ENCODE results near the gene CST2. TPM values are rescaled to one million over a fixed set of nuclear protein-coding genes. Genes with fewer than 3 reads are reported as not detected.

Gene CST2
- total and polyA plus RNA-seq, 12 donors = 0.75 TPM; not detected in 11

GRCh38 chr20:23776067-23776771 lies 50.3 kb downstream of the CST2 start:
- peaks cover 0 to 7% (median 0%) of the 10 kb centered on the region in 11 donors for H3K9me3 ChIP-seq
- no peaks in the 10 kb centered on the region for H3K4me1 ChIP-seq
- no peaks in the 10 kb centered on the region for H3K36me3 ChIP-seq
- H3K27ac ChIP-seq = no peak overlapping the region
- no peak for DNase-seq
- no peak for ATAC-seq
- intact Hi-C loops (cut with DNase I) = loop anchor here in 1 of 10 donors (10.0 kb wide), 1 partner anchor 49 kb away; the partner anchor contains the start of gene CST2
- WGBS, 2 donors = 19 to 25% methylated on average over 11 to 14 of the region's 14 CpGs
- peaks cover 0 to 20% (median 0%) of the 10 kb centered on the region in 7 donors for H3K27me3 ChIP-seq
- TF ChIP-seq CTCF (IDR thresholded peaks at IDR 0.05) = no peak
- no peak overlapping the region for H3K4me3 ChIP-seq

DNA sequence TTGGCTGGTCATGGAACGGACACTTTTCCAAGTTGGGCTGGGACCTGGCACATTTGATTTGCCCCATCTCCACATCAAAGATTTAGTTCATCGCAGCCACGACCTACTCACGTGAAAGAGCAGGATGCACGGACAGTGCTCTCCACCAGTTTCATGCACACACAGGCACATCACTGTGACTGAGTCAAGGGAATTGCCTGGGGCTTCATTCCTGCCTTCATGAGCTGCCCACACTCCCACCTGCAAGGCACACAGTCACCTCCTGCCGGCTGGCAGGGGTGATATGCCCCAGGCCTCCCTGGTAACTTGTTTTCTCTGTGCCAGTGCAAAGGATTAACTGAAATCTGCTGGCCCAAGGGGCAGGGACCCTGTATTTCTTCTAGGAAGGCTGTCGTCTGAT lies 52.4 kb downstream of the CST2 start:
- TF ChIP-seq CTCF (IDR thresholded peaks at IDR 0.05) = no peak
- peaks cover 0 to 20% (median 0%) of the 10 kb centered on the region in 7 donors for H3K27me3 ChIP-seq
- H3K4me1 ChIP-seq = no peaks in the 10 kb centered on the region
- H3K36me3 ChIP-seq = no peaks in the 10 kb centered on the region
- WGBS, 2 donors = 80 to 92% methylated on average over 7 of the region's 7 CpGs
- H3K9me3 ChIP-seq = no peaks in the 10 kb centered on the region
- DNase-seq (no peak), ATAC-seq (no peak)
- intact Hi-C loops (cut with DNase I) = loop anchor here in 1 of 10 donors (10.0 kb wide), 1 partner anchor 51 kb away; the partner anchor contains the start of gene CST2
- H3K4me3 ChIP-seq = no peak overlapping the region
- no peak overlapping the region for H3K27ac ChIP-seq

Other genes starting within 250 kb of the CST2 start
- not detected for gene CST9, start 220.8 kb downstream of the CST2 start, total RNA-seq
- not detected for gene CST9, start 220.8 kb downstream of the CST2 start, polyA plus RNA-seq
- gene CST3, start 188.8 kb downstream of the CST2 start, total RNA-seq = 1,000 to 10,000 TPM in 1 of 10 donors, 100 to 1,000 TPM in 9; 395 to 1,066 (median 576) TPM
- gene CST3, start 188.8 kb downstream of the CST2 start, polyA plus RNA-seq = 100 to 1,000 TPM; 633 to 805 TPM
- not detected for gene CST4, start 137.7 kb downstream of the CST2 start, total RNA-seq
- not detected for gene CST4, start 137.7 kb downstream of the CST2 start, polyA plus RNA-seq
- not detected for gene CST1, start 75.8 kb downstream of the CST2 start, total RNA-seq
- not detected for gene CST1, start 75.8 kb downstream of the CST2 start, polyA plus RNA-seq
- not detected for gene CST5, start 53.0 kb upstream of the CST2 start, total RNA-seq
- gene CST5, start 53.0 kb upstream of the CST2 start, polyA plus RNA-seq = not detected
- gene GGTLC1, start 162.1 kb upstream of the CST2 start, total RNA-seq = not detected
- not detected for gene GGTLC1, start 162.1 kb upstream of the CST2 start, polyA plus RNA-seq

All from heart right ventricle (tissue), 16 donors.